ENCODE results near the gene RHOXF1.
"Not testable (repeated sequence)": the region's sequence is repeated elsewhere in the genome, so short reads cannot be mapped to it uniquely, and the experiment has no call there.

DNA sequence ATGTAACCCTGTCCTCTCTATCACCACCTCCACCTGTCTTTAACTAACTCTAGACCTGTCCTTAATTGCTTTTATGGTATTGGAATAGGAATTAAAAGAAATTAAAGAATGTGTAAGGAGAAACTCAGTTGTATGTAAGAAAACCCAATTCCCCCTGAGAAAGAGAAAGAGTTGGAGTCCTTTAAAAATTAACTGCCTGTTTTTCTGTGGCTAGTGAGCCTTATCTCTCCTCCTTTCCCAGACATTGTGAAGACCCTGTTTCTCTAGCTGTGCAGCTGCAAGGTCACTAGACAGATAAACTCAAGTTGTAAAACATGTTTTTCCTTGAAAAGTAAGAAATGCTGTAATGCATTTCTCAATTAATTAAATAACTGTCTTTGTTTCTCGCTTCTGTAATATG, 30.6 kb upstream of the RHOXF1 start:
- not testable (repeated sequence) for TF ChIP-seq POLR2A (IDR thresholded peaks at IDR 0.05; ENCODE audit: low read depth, low read length); TAF1 (IDR thresholded peaks at IDR 0.05; ENCODE audit: borderline replicate concordance, low read depth, low read length)

Measured in GM12892 (cell line).